ENCODE results near the gene ITGBL1.

DNA sequence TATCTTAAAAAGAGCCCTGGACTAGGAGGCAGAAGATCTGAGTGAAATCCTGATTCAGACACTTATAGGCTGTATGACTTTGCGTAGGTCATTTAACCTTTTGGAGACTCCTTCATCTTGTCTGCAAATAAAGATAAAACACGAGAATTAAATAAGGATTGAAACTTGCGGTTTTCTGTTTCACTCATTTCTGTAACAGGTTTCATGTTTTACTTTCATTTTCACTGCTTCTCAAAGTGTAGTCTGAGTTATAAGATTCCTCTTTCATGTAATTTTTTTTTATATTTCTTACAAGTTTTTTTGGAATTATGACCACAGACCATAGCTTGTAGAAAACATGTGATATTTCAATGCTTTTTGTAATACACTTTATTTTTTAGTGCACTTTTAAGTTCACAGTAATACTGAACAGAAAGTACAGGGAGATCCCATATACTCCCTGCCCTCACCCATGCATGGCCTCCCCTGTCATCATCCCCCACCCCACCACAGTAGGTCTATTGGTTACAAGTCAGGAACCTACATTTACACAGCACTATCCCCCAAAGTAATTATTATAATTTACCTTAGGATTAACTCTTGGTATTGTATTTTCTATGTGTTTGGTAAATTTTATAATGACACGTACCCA, 174.6 kb downstream of the ITGBL1 start:
- TF ChIP-seq, protein P1, sequence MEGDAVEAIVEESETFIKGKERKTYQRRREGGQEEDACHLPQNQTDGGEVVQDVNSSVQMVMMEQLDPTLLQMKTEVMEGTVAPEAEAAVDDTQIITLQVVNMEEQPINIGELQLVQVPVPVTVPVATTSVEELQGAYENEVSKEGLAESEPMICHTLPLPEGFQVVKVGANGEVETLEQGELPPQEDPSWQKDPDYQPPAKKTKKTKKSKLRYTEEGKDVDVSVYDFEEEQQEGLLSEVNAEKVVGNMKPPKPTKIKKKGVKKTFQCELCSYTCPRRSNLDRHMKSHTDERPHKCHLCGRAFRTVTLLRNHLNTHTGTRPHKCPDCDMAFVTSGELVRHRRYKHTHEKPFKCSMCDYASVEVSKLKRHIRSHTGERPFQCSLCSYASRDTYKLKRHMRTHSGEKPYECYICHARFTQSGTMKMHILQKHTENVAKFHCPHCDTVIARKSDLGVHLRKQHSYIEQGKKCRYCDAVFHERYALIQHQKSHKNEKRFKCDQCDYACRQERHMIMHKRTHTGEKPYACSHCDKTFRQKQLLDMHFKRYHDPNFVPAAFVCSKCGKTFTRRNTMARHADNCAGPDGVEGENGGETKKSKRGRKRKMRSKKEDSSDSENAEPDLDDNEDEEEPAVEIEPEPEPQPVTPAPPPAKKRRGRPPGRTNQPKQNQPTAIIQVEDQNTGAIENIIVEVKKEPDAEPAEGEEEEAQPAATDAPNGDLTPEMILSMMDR (IDR thresholded peaks at IDR 0.05), result no peak
- TF ChIP-seq POLR2A (IDR thresholded peaks at IDR 0.05), result no peak
- TF ChIP-seq EP300 (IDR thresholded peaks at IDR 0.05), result no peak

Data from ovary (tissue), 3 donors.